Esophagus muscularis mucosa (tissue), 4 donors: ENCODE data around the gene GTPBP3. TPM values are rescaled to one million over a fixed set of nuclear protein-coding genes. Genes with fewer than 3 reads are reported as not detected.

Experiments used
- DNase-seq: peaks from one replicate; pipeline ENCODE4 v3.0.0-alpha.2; 2017; ENCODE audit errors: extremely low spot score
- H3K27ac ChIP-seq, 4 donors: fragments of 200-600 bp; sonication (generic); replicated peaks in 1 of 4; 1 replicate in 3 of 4; 2 replicates in 1 of 4; pipeline ENCODE4 v1.5.1; 2016 to 2019; ENCODE audit warnings: mild to moderate bottlenecking in 1 of 4
- H3K27me3 ChIP-seq, 4 donors: fragments of 200-600 bp; sonication (generic); one replicate each; pipeline versions ENCODE4 v1.5.1 to v1.6.0; 2016 to 2019
- H3K36me3 ChIP-seq, 4 donors: fragments of 200-600 bp; sonication (generic); one replicate each; pipeline ENCODE4 v1.5.1; 2016 to 2019
- H3K4me1 ChIP-seq, 4 donors: fragments of 200-600 bp; sonication (generic); one replicate each; pipeline ENCODE4 v1.5.1; 2016 to 2019
- H3K4me3 ChIP-seq, 4 donors: fragments of 200-600 bp; sonication (generic); 1 replicate in 2 of 4; 2 replicates in 2 of 4; pipeline ENCODE4 v1.5.1; 2016 to 2019; ENCODE audit warnings: mild to moderate bottlenecking in 4 of 4, moderate library complexity in 1 of 4
- H3K9me3 ChIP-seq, 4 donors: fragments of 200-600 bp; sonication (generic); 1 replicate in 3 of 4; 2 replicates in 1 of 4; pipeline ENCODE4 v1.5.1; 2016 to 2019
- CTCF ChIP-seq, 3 experiments: fragments of 200-600 bp in 2 of 3; fragments of 450-650 bp in 1 of 3; sonication (generic) in 2 of 3; IDR thresholded peaks; one replicate each; pipeline ENCODE4 v1.5.1; 2017 to 2019; ENCODE audit warnings: antibody characterized with exemption in 3 of 3, mild to moderate bottlenecking in 2 of 3, moderate library complexity in 1 of 3
- EP300 ChIP-seq: sonication (generic); formaldehyde crosslinking; IDR thresholded peaks from one replicate; pipeline ENCODE4 v1.6.1; 2017; ENCODE audit warnings: antibody characterized with exemption
- POLR2A ChIP-seq: fragments of 450-650 bp; IDR thresholded peaks from one replicate; pipeline ENCODE4 v1.6.1; 2017; ENCODE audit warnings: antibody characterized with exemption, moderate library complexity, mild to moderate bottlenecking, low read depth
- POLR2AphosphoS5 ChIP-seq, 2 donors: sonication (generic); formaldehyde crosslinking; IDR thresholded peaks; one replicate each; pipeline ENCODE4 v1.6.1; 2017; ENCODE audit warnings: antibody characterized with exemption in 2 of 2
- WGBS: methylation state at CpG from one replicate; pipeline ENCODE4 v1.1.5; 2018; 5-methylcytosine and 5-hydroxymethylcytosine counted together
- intact Hi-C: fragments of 100-400 bp; cut with DNase I; formaldehyde crosslinking; loops from one replicate; pipeline ENCODE4 v1.15.1; 2023
- total RNA-seq, 4 donors: library from RNA; depleted of rRNA; stranded (reverse); fragments of >200 nt; gene quantifications; one replicate each; pipeline versions ENCODE4 v1.1.0 to v1.2.1, GENCODE V29; 2016

GTPBP3 gene
- total RNA-seq, 4 donors from 2014 or later = 8.7 to 13.3 (median 10.2) TPM

- peaks cover 0 to 34% (median 2%) of the 10 kb centered on the region in 4 donors for H3K27me3 ChIP-seq
- no peak overlapping the region for H3K4me3 ChIP-seq
- intact Hi-C loops = no loop called here
- peaks cover 6 to 68% (median 59%) of the 10 kb centered on the region in 4 donors for H3K4me1 ChIP-seq
- TF ChIP-seq POLR2AphosphoS5 (IDR thresholded peaks at IDR 0.05) (no peak), CTCF (IDR thresholded peaks at IDR 0.05) (no peak), EP300 (no peak), POLR2A (no peak)
- H3K27ac ChIP-seq = no peak overlapping the region
- 95% methylated on average over 3 of the region's 27 CpGs for WGBS
- no peak for DNase-seq
- no peaks in the 10 kb centered on the region for H3K9me3 ChIP-seq
- peaks cover 0 to 38% (median 19%) of the 10 kb centered on the region in 4 donors for H3K36me3 ChIP-seq
These were observed 10.2 kb upstream of the GTPBP3 start for GRCh38 chr19:17327068-17327653.

GRCh38 chr19:17327654-17328516 is 9.5 kb upstream of the GTPBP3 start:
- H3K36me3 ChIP-seq = peaks cover 0 to 35% (median 18%) of the 10 kb centered on the region in 4 donors
- peaks cover 6 to 69% (median 60%) of the 10 kb centered on the region in 4 donors for H3K4me1 ChIP-seq
- H3K4me3 ChIP-seq = peak overlapping the region; percentile 42 to 53 (median 52)
- DNase-seq = no peak
- 25% methylated on average over 35 of the region's 64 CpGs for WGBS
- peaks cover 0 to 41% (median 2%) of the 10 kb centered on the region in 4 donors for H3K27me3 ChIP-seq
- H3K27ac ChIP-seq = peak overlapping the region; percentile 41 to 61 (median 48)
- TF ChIP-seq POLR2AphosphoS5 (IDR thresholded peaks at IDR 0.05) (peak in 1 of 2 donors; percentile 7), EP300 (no peak), CTCF (IDR thresholded peaks at IDR 0.05) (peak; percentile 32 to 49 (median 35)), POLR2A (no peak)
- intact Hi-C loops = no loop called here
- H3K9me3 ChIP-seq = no peaks in the 10 kb centered on the region

GRCh38 chr19:17328517-17329365 is 8.6 kb upstream of the GTPBP3 start:
- Histone ChIP-seq H3K36me3 (peaks cover 0 to 35% (median 18%) of the 10 kb centered on the region in 4 donors), H3K27ac (peak overlapping the region; percentile 41 to 61 (median 48)), H3K27me3 (peaks cover 0 to 43% (median 2%) of the 10 kb centered on the region in 4 donors), H3K9me3 (no peaks in the 10 kb centered on the region), H3K4me1 (peaks cover 9 to 70% (median 62%) of the 10 kb centered on the region in 4 donors), H3K4me3 (peak overlapping the region; percentile 42 to 53 (median 52))
- intact Hi-C loops = no loop called here
- no peak for DNase-seq
- WGBS = 37% methylated on average over 30 of the region's 94 CpGs
- TF ChIP-seq POLR2A = no peak
- TF ChIP-seq EP300 = no peak
- no peak for TF ChIP-seq CTCF (IDR thresholded peaks at IDR 0.05)
- no peak for TF ChIP-seq POLR2AphosphoS5 (IDR thresholded peaks at IDR 0.05)

GRCh38 chr19:17329366-17330261 is 7.7 kb upstream of the GTPBP3 start:
- whole genome bisulfite sequencing = 75% methylated on average over 41 of the region's 51 CpGs
- H3K4me3 ChIP-seq = peak overlapping the region in 2 of 4 donors; percentile 52 to 53
- H3K36me3 ChIP-seq = peaks cover 0 to 32% (median 16%) of the 10 kb centered on the region in 4 donors
- H3K27ac ChIP-seq = no peak overlapping the region
- no peak for TF ChIP-seq CTCF (IDR thresholded peaks at IDR 0.05)
- TF ChIP-seq POLR2A = no peak
- intact Hi-C loops = no loop called here
- H3K4me1 ChIP-seq = peaks cover 11 to 70% (median 62%) of the 10 kb centered on the region in 4 donors
- peaks cover 0 to 43% (median 2%) of the 10 kb centered on the region in 4 donors for H3K27me3 ChIP-seq
- no peaks in the 10 kb centered on the region for H3K9me3 ChIP-seq
- DNase-seq = no peak
